GM19328 (cell line): ENCODE measurements around the gene CSPG4.
"Not testable (repeated sequence)": the region's sequence is repeated elsewhere in the genome, so short reads cannot be mapped to it uniquely, and the experiment has no call there.

Experiments
- ATAC-seq: cut with Tn5 transposase; IDR thresholded peaks from one replicate; pipeline ENCODE4 v1.9.1; 2021; ENCODE audit warnings: mild to moderate bottlenecking, moderate library complexity; ENCODE audit not compliant: unreplicated experiment

Gene CSPG4

DNA sequence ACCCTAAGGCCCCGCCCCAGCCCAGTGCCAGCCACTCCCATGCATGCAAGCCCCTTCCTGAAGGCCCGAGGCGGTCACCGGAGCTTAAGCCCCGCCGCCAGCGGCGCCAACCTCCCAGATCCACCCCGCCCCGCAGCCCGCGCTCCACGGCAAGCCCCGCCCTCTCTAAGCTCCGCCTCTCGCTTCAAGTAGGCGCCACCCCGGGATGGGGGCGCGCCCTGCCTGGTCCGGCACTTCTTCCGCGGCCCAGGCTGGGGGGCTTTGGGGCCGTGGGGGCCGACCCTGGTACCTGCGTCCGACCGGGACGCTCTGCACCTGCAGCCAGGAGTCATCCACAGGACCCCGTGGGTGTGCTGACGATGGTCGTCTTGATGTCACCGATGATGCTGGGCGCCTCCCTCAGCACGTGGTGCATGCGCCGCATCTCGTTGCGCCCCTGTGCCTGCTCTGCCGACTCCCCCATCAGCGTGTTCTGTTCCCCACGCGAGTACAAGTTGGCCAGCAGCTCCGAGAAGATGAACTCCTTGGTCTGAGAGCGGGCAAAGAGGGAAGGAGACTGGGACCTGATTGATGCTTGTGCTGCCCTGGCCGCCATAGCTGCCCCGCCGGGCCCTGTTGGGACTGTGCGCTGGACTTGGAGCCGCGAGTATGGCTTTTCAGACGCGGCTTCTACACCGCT lies 26.1 kb upstream of the CSPG4 start:
- ATAC-seq, result peak; percentile 95

DNA sequence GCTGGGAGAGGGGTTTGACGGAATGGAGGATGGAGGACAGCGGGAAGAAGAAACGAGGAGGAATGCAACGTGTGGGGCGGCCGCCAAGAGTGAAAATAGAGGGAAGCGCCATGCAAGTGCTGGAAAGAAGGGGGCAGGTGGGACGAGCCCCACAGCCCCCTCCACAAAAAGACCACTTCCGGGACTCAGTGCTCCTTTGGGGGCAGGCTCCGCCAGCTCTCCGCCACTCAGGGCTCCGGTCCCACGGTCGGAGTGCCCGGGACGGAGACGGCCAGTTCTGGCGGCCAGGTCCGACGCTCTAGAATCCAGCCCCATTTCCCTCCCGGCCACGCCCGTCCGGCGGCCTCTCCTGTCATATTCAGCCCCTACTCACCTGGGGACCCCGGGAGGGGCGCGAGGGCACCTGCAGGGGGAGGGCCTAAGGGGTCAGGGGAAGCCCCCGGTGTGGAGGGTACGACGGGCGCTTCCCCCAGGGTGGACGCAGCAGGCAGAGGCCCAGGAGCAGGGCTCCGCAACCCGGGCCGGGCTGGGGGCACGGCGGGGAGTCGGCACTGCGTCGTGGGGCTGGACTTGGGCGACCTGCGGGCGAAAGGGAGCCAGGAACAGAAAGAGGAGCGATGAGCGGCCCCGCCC lies 25.5 kb upstream of the CSPG4 start:
- peak; percentile 21 for ATAC-seq

DNA sequence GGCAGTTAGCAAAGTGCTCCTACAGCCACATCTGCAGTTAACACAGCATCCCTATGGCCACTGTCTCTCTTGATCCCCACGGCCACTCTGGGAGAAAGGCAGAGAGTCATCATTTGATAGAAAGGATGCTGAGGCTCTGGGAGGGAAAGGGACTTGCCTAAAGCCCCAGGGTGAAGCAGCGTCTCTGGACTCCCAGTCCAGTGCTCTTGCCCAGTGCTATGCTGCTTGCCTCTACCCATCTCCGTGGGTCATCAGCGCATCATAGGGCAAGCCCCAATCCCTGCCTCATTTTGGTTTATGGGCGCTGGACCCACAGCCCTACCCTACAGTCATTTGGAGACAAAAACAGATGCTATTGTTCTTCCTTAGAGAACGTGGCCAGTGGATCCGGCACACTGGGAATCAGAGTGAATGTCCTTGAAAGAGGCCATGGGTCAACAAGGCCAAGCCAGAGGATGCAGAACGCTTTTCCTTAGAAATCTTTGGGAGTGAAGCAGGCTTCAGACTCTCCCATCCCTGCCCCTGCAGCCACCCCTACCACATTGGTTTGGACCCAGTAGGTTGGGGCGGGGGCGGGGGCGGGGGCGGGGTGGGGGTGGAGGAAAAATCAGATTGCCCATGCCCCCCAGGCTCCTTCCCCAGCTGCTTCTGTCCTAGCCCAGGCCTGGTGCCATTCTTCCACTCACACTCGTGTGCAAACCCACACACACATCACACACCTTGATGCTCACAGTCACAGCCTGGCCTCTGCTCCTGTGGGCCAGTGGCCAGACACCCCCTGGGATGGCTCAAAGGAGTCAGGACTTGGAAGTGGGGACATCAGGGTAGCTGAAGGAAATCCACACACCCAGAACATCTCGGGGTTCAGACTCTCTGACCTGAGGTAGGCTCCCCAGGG lies 24.7 kb upstream of the CSPG4 start:
- ATAC-seq, result not testable (repeated sequence)

DNA sequence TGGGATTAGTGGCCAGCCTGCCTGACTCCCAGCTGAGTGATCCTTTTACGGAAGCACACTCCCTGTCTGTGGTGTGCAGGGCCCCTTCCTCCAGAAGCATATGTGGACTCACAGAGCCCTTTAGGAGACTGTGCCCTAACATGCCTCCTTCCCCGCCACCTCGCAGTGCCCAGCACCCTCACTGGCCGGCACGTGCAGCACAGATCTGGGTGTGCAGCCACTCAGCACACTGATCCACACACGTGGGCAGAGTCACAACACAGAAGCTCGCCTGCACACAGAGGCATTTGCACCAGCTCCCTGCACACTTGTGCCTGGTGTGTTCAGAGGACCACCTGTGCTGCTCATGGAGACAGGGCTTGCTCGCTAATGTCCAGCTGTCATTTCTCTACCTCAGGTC lies 23.6 kb upstream of the CSPG4 start:
- no peak for ATAC-seq

DNA sequence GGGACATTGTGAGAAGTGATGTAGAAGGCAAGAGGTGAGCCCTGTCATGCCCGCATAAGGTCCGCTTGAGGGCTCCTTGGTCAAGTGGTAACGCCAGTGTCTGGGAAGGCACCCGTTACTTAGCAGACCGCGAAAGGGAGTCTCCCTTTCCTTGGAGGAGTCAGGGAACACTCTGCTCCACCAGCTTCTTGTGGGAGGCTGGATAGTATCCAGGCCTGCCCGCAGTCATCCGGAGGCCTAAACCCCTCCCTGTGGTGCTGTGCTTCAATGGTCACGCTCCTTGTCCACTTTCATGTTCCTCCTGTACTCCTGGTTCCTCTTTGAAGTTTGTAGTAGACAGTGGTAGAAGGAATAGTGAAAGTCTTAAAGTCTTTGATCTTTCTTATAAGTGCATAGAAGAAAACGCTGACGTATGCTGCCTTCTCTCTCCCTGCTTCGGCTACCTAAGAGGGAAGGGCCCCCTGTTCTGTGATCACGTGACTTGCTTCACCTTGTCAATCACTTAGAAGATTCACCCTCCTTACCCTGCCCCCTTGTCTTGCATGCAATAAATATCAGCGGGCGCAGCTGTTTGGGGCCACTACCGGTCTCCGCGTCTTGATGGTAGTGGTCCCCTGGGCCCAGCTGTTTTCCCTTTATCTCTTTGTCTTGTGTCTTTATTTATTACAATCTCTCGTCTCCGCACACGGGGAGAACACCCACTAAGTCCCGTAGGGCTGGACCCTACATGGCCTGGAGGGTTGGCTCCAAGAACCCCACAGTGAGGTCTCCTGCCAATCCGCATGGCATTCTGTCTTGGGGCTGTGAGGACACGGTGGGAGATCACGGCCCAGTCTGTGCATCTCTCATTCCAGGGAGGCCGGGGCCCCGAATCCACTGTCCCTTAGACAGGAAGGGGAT lies 22.5 kb upstream of the CSPG4 start:
- ATAC-seq, result not testable (repeated sequence)

DNA sequence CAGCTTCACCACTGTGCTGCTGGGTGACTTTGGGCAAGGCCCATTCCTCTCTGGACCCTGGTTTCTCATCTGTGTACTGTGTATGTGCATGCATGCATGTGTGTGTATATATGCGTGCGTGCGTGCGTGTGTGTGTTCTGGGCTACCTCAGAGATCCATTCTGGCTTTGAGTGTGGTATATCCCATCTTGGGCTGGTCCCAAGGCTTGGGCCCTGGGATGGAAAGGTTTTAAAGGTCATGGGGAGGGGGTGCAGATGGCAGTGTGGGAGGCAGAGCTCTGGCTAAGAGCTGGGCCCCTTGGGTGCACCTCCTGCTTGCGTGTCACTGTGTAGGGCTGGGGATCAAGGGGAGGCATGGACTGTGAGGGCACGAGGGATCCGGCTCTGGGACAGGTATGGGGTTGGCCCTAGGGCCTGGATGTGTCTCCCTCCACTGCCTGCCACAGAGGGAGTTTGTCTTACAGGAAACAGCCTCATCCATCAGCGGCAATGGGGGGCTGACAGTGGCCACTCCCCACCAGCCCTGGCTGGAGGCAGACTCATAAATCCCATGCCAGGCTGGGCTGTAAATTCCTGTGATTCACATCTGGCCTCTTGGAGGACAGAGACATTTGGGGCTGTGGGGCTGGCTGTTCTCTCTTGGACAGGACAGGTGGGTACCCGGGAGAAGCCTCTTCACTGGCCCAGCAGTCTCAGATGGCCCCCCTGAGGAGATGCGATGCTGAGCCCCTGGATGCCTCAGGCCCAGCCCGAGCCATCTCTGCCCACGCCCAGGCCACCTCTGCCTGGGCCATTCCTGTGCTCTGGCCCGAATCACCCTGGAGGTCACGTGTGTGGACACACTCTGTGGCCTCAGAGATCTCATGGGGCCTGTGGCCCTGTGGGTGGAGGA lies 21.4 kb upstream of the CSPG4 start:
- ATAC-seq, result no peak

DNA sequence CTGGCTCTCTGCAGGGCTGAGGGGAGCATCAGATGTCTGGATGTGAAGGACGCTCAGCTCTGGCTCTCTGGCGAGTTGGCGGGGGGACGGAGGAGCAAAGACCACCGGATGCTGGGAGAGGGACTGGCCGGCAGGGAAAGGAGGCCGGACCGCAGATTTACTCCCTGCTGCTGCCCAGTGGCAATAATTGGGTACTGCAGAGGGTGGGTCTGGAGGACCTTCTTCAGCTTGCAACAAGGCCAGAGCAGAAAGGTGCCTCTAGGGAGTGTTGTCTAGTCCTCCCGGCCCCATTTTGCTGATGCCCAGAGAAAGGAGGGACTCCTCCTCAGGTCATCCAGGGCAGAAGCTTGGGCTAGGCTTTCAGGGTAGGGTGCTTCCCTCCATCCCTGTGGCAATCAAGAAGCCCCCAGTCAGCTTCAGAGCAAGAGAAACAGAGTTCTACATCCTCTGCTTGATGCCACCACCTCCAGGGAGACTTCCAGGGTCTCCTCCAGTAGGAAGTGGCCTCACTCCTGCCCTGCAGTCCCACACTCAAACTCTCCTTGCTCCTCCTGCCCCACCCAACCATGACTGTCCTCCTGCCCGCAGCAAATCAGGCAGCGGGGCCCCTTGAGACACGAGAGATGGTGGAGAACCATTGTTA lies 20.3 kb upstream of the CSPG4 start:
- no peak for ATAC-seq

DNA sequence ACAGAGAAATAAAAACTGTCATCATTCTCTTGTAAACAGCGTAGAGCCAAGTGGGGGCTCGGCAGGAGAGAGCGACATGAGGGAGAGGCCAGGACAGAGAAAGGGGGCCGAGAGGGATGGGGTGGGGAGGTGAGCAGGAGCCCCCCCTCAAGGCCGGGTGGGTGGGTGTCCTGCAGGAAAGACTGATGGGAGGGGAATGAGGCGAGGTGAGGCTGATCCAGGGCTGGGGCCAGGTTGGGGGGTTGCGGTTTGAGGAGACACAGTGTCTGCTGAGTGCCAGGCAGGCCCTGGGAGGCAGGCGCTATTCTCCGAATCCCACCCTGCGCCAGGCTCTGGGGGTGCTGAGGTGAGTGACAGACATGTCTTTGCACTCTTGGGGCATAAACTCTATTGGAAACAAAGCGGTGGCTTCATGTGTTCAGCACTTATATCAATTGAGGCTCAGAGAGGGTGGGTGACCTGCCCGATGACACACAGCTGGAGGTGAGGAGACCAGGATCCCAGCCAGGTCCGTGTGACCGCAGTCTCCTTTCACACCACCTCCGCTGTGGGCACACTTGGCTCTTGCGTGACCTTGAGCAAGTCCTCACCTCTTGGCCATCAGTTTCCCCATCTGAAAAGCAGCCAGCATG lies 19.6 kb upstream of the CSPG4 start:
- ATAC-seq, result no peak

DNA sequence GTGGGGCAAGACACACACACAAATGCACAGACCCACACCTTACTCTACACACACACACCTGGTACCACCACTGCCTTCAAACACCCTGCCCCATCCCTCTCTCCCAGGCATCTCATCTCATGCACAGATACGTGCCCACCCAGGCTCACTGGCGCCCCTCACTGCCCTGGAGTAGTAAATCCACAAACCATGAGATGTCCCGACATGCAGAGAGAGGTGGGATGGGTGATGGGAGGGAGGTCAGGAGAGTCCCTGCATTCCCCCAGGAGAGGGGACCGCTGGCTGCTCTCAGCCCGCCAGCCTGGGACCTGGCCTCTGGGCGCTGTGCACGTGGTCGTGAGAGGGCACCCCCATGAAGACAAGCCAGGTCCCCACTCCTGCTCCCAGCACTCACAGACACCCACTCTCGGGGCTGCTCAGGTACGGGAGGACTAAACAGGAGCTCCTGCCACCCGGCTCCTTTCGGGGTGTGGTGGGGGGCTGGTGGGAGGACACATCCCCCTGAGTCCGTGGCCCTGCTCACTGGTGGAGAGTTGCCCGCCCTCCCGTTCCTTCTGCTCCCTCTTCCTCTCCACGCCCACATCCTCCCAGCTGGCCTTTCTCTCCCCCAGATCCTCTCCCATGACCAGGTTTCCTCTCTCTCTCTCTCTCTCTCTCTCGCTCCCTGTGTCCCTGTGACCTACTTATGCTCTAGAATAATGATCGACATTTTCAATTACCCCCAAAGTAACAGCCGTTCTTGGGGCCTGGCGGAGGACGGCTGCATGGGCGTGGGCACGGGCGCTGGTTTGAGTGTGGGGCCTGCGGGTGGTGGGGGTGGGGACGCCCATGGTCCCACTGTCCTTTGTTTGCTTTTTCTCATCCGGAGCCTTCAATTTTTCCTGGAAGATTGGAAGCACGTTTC lies 18.9 kb upstream of the CSPG4 start:
- no peak for ATAC-seq

DNA sequence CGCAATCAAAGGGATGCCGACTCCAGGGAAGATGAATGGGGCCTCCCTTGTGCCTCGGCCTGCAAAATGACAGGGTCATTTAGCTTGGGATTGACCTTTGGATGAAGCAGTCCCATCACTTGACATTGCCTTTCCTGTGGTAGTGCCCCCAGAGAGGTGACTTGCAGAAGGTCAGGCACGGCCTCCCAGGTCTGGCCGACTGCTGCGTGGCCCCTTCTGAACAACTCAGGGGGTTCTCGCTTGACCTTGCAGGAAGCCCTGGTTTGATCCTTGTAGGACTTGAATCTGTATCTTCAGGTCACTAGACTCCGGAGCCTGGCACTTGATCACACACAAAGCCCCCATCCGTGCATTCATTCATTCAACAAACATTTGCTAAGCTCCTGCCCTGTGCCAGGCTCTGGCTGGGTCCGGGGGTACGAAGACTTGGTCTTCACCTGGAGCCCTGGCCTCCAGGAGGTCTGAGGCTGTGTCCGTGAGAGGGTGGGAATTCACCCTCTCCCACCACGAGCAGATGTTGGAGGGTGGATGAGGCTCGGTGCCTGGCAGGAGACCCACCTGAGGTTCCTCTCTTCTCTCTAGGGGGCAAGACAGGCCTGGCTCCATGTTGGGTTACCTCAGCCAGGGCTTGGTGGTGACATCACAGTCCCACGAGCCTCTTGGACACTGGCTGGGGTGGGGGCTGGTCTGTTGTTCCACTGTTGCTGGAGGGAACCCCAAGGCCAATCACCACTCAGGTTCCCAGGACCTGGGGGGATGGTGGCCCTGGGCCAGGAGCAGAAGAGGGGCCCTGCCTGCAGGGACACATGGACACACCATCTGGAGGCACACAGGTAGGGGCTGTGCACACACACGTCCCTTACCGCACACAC lies 18.0 kb upstream of the CSPG4 start:
- not testable (repeated sequence) for ATAC-seq

DNA sequence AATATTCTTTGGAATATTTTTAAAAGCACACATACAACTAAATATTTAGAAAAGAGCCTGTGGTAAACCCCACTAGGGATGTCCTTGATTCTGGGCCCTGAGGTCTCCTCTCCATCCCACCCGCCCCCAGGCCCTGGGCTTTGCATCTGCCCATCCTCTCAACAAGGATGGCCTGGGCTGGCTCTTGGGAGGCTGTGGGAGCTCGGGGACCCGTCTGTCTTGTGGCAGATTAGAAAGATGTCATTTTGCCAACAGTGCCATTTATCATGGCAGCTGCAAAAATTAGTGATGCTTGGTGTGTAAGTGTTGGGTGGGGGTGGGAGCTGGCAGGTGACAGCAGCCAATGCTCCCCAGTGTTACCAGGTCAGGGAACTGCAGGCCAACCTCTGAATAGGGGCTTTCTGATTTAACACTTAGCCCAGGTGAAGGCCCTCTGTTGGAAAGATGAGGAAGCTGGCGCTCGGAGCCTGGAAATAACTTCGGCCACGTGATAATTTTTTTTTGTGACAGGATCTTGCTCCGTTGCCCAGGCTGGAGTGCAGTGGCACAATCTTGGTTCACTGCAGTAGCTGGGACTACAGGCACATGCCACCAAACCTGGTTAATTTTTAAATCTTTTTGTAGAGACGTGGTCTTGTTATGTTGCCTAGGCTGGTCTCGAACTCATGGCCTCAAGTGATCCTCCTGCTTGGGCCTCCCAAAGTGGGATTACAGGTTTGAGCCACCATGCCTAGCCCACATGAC lies 16.9 kb upstream of the CSPG4 start:
- ATAC-seq, result no peak

DNA sequence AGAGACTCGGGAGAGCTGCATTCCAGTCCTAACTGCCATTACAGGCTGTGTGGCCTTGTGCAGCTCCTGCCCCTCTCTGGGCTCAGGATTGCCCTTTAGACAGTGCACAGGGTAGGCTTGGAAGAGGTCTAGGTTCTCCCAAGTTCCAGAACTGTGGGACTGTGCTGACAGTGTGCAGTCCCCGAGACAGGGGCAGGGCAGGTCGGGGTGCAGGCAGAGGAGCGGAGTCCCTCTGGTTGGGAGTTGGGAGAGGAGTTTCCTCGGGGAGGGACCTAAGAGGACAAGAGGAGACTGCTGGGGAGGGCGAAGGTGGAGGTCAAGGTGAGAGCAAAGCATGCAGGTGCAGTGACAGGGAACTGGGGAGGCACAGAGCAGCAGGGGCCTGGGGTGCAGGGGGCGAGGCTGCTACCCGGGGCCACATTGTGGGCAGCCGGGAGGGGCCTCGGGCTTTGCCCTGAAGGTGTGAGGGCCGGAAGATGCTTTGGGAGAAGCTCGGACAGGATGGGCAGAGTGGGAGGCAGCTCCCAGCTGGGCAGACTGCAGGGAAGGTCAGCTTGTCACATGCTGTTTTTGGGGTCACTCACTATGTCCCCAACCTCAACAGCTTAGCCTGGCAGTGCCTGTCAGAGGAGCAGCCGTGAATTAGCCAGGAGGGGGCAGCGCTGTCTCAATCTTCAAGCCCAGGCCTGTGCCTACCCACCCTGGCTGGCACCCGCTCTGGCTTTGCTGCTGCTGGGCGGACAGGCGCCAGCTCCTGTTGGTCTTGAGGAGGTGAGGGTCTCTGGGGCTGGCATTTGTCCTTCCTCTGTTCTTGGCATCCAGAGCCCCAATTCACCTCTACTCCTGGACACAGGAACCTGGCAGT lies 15.4 kb upstream of the CSPG4 start:
- no peak for ATAC-seq

DNA sequence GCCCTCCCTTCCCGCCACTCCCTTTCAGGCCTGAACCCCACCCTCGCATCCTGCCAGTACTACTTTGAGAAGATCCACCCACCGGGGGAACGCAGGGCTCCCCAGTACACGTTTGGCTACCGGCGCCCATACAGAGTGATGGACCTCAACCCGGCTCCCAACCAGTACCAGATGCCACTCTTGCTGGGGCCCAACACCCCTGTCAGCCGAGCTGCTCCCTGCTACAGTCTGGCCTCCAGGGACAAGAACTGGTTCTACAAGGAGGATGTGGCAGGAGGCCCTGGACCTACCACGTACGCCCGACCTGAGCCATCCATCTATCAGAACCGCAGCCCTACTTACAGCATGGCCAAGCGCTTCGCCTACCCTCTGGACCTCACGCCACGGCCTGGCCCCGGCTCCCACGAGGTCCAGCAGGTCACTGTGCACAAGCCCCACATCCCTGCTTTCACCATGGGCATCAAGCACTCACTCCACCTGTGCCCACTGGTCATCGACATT lies 14.4 kb upstream of the CSPG4 start:
- ATAC-seq, result no peak

DNA sequence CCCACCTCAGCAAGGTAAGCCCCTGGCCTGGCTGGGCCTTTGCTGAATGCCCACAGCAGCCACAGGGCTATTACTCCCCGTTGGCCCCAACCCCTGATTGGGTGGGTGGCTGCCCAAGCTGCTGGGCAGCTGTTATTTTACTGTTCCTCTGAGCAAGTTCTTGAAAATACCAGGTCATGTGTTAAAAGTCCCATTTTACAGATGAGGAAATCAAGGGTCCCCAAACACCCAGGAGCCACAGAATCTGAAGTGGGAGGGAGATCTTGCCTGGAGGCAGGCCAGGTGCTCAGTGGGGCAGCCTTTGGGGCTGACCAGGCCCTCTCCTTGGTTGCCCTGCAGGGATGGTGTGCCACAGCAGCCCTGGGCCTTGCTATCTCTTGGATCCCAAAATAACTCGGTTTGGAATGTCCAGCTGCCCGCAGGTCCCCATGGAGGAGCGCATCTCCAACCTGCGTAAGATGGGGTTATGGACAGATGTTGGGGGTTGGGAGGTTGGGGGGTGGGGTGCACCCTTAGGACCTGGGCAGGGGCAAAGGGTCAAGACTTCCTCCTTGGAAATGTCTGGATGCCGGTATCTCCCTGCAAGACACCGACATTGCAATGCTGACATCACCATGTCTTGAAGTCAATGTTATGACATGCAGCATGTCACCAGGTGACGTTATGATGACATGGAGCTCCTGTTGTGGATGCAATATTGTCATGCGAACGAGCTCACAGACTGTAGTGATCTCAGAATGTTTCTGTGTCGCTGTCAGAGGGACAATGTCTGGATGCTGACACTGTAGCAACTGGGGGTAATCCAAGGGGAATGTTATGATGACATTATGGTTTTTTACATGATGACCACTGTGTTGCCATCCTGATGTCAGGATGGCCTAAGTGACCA lies 13.3 kb upstream of the CSPG4 start:
- ATAC-seq, result no peak
